ENCODE measurements around the gene TTC39C. TPM values are rescaled to one million over a fixed set of nuclear protein-coding genes. Genes with fewer than 3 reads are reported as not detected.
"Not testable (repeated sequence)": the region's sequence is repeated elsewhere in the genome, so short reads cannot be mapped to it uniquely, and the experiment has no call there.

Gene TTC39C
- total RNA-seq, 1 donor = 42.7 TPM

GRCh38 chr18:24071779-24072178 lies 57.2 kb downstream of the TTC39C start:
- no peak overlapping the region for H2AFZ ChIP-seq (ENCODE audit: low read length)
- peaks cover 16% of the 10 kb centered on the region for H3K36me3 ChIP-seq (ENCODE audit: insufficient read depth, low read length)
- H3K27ac ChIP-seq (ENCODE audit: low read depth, low read length) = no peak overlapping the region
- TF ChIP-seq, protein P1, sequence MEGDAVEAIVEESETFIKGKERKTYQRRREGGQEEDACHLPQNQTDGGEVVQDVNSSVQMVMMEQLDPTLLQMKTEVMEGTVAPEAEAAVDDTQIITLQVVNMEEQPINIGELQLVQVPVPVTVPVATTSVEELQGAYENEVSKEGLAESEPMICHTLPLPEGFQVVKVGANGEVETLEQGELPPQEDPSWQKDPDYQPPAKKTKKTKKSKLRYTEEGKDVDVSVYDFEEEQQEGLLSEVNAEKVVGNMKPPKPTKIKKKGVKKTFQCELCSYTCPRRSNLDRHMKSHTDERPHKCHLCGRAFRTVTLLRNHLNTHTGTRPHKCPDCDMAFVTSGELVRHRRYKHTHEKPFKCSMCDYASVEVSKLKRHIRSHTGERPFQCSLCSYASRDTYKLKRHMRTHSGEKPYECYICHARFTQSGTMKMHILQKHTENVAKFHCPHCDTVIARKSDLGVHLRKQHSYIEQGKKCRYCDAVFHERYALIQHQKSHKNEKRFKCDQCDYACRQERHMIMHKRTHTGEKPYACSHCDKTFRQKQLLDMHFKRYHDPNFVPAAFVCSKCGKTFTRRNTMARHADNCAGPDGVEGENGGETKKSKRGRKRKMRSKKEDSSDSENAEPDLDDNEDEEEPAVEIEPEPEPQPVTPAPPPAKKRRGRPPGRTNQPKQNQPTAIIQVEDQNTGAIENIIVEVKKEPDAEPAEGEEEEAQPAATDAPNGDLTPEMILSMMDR (IDR thresholded peaks at IDR 0.05; ENCODE audit: extremely low read depth, low read depth, low read length) = no peak
- no peak overlapping the region for H3K4me2 ChIP-seq (ENCODE audit: insufficient read depth, low read length)
- peaks cover 21% of the 10 kb centered on the region for H4K20me1 ChIP-seq (ENCODE audit: insufficient read depth, low read length)
- peaks cover 19% of the 10 kb centered on the region for H3K4me1 ChIP-seq (ENCODE audit: insufficient read depth, low read length)
- no peaks in the 10 kb centered on the region for H3K79me2 ChIP-seq (ENCODE audit: insufficient read depth, low read length)
- H3K9me3 ChIP-seq (ENCODE audit: low read depth, low read length) = no peaks in the 10 kb centered on the region
- no peak overlapping the region for H3K4me3 ChIP-seq (ENCODE audit: insufficient read depth, low read length)
- DNase-seq (ENCODE audit: insufficient read length, low spot score, missing footprints) = no peak
- H3K27me3 ChIP-seq (ENCODE audit: insufficient read depth, low read length) = no peaks in the 10 kb centered on the region

GRCh38 chr18:24072743-24073142 lies 58.2 kb downstream of the TTC39C start:
- no peaks in the 10 kb centered on the region for H3K27me3 ChIP-seq (ENCODE audit: insufficient read depth, low read length)
- H2AFZ ChIP-seq (ENCODE audit: low read length) = no peak overlapping the region
- H3K27ac ChIP-seq (ENCODE audit: low read depth, low read length) = no peak overlapping the region
- peaks cover 11% of the 10 kb centered on the region for H4K20me1 ChIP-seq (ENCODE audit: insufficient read depth, low read length)
- peaks cover 20% of the 10 kb centered on the region for H3K4me1 ChIP-seq (ENCODE audit: insufficient read depth, low read length)
- H3K36me3 ChIP-seq (ENCODE audit: insufficient read depth, low read length) = peaks cover 7% of the 10 kb centered on the region
- H3K79me2 ChIP-seq (ENCODE audit: insufficient read depth, low read length) = no peaks in the 10 kb centered on the region
- no peak overlapping the region for H3K4me2 ChIP-seq (ENCODE audit: insufficient read depth, low read length)
- no peak for DNase-seq (ENCODE audit: insufficient read length, low spot score, missing footprints)
- TF ChIP-seq, protein P1 (IDR thresholded peaks at IDR 0.05; ENCODE audit: extremely low read depth, low read depth, low read length) = no peak
- H3K4me3 ChIP-seq (ENCODE audit: insufficient read depth, low read length) = no peak overlapping the region
- H3K9me3 ChIP-seq (ENCODE audit: low read depth, low read length) = no peaks in the 10 kb centered on the region

- H3K9me3 ChIP-seq (ENCODE audit: low read depth, low read length) = no peaks in the 10 kb centered on the region
Measured at GRCh38 chr18:24073791-24074190, 59.2 kb downstream of the TTC39C start.

GRCh38 chr18:24074757-24075156 lies 60.2 kb downstream of the TTC39C start:
- H3K4me2 ChIP-seq (ENCODE audit: insufficient read depth, low read length); H3K36me3 ChIP-seq (ENCODE audit: insufficient read depth, low read length); H3K27me3 ChIP-seq (ENCODE audit: insufficient read depth, low read length); H2AFZ ChIP-seq (ENCODE audit: low read length); H3K27ac ChIP-seq (ENCODE audit: low read depth, low read length); DNase-seq (ENCODE audit: insufficient read length, low spot score, missing footprints); H3K9me3 ChIP-seq (ENCODE audit: low read depth, low read length); H3K4me3 ChIP-seq (ENCODE audit: insufficient read depth, low read length); H3K79me2 ChIP-seq (ENCODE audit: insufficient read depth, low read length): not testable (repeated sequence)
- Histone ChIP-seq H4K20me1 (ENCODE audit: insufficient read depth, low read length) (peaks cover 15% of the 10 kb centered on the region), H3K4me1 (ENCODE audit: insufficient read depth, low read length) (peaks cover 13% of the 10 kb centered on the region)

More at GRCh38 chr18:24073791-24074190, 59.2 kb downstream of the TTC39C start:
- Histone ChIP-seq H3K79me2 (ENCODE audit: insufficient read depth, low read length) (no peaks in the 10 kb centered on the region), H3K27me3 (ENCODE audit: insufficient read depth, low read length) (no peaks in the 10 kb centered on the region), H4K20me1 (ENCODE audit: insufficient read depth, low read length) (peaks cover 12% of the 10 kb centered on the region), H3K4me3 (ENCODE audit: insufficient read depth, low read length) (no peak overlapping the region), H2AFZ (ENCODE audit: low read length) (no peak overlapping the region), H3K36me3 (ENCODE audit: insufficient read depth, low read length) (peaks cover 6% of the 10 kb centered on the region), H3K4me1 (ENCODE audit: insufficient read depth, low read length) (peaks cover 19% of the 10 kb centered on the region), H3K4me2 (ENCODE audit: insufficient read depth, low read length) (no peak overlapping the region), H3K27ac (ENCODE audit: low read depth, low read length) (no peak overlapping the region)
- DNase-seq (ENCODE audit: insufficient read length, low spot score, missing footprints) = no peak
- TF ChIP-seq, protein P1 (IDR thresholded peaks at IDR 0.05; ENCODE audit: extremely low read depth, low read depth, low read length) = no peak

All from osteoblast (primary cell).